Vagina (tissue), 2 donors: ENCODE measurements around the gene ERF. TPM values are rescaled to one million over a fixed set of nuclear protein-coding genes. Genes with fewer than 3 reads are reported as not detected.
A peak's percentile ranks its signal among the peaks of the same experiment; 100 is the strongest.
"Not testable (repeated sequence)": the region's sequence is repeated elsewhere in the genome, so short reads cannot be mapped to it uniquely, and the experiment has no call there.

Experiments used
- DNase-seq, 2 donors: peaks; one replicate each; pipeline ENCODE4 v3.0.0-alpha.2; 2017; ENCODE audit errors: extremely low spot score in 2 of 2
- H3K27ac ChIP-seq: fragments of 200-600 bp; sonication (generic); one replicate; pipeline ENCODE4 v1.5.1; 2019
- H3K27me3 ChIP-seq: fragments of 200-600 bp; sonication (generic); one replicate; pipeline ENCODE4 v1.5.1; 2019
- H3K36me3 ChIP-seq, 2 donors: fragments of 200-600 bp; sonication (generic); one replicate each; pipeline ENCODE4 v1.5.1; 2017 to 2019
- H3K4me1 ChIP-seq: fragments of 200-600 bp; sonication (generic); one replicate; pipeline ENCODE4 v1.5.1; 2019
- H3K4me3 ChIP-seq, 2 donors: fragments of 200-600 bp; sonication (generic); 1 replicate in 1 of 2; 2 replicates in 1 of 2; pipeline ENCODE4 v1.5.1; 2016 to 2019
- H3K9me3 ChIP-seq: fragments of 200-600 bp; sonication (generic); one replicate; pipeline ENCODE4 v1.5.1; 2019
- CTCF ChIP-seq, 3 experiments: fragments of 450-650 bp in 2 of 3; fragments of 200-600 bp in 1 of 3; sonication (generic) in 1 of 3; IDR thresholded peaks; one replicate each; pipeline ENCODE4 v1.5.1; 2017 to 2019; ENCODE audit warnings: antibody characterized with exemption in 3 of 3, mild to moderate bottlenecking in 2 of 3, moderate library complexity in 2 of 3
- POLR2A ChIP-seq, 2 donors: fragments of 450-650 bp; IDR thresholded peaks; one replicate each; pipeline ENCODE4 v1.6.1; 2017; ENCODE audit warnings: antibody characterized with exemption in 2 of 2, mild to moderate bottlenecking in 2 of 2, moderate library complexity in 2 of 2
- POLR2AphosphoS5 ChIP-seq, 2 donors: sonication (generic); formaldehyde crosslinking; IDR thresholded peaks; one replicate each; pipeline ENCODE4 v1.9.0; 2017; ENCODE audit warnings: antibody characterized with exemption in 2 of 2, mild to moderate bottlenecking in 2 of 2, low read depth in 1 of 2; ENCODE audit not compliant: insufficient read depth in 1 of 2
- intact Hi-C: fragments of 100-400 bp; cut with DNase I; formaldehyde crosslinking; loops from one replicate; pipeline ENCODE4 v1.15.1; 2023
- total RNA-seq: library from RNA; depleted of rRNA; stranded (reverse); fragments of >200 nt; gene quantifications from one replicate; pipeline ENCODE4 v1.2.3, GENCODE V29; 2016

Gene ERF
- total RNA-seq, 1 donor from 2014 or later = 44.7 TPM

- Histone ChIP-seq H3K4me1 (peaks cover 1% of the 10 kb centered on the region), H3K9me3 (no peaks in the 10 kb centered on the region), H3K4me3 (no peak overlapping the region), H3K27me3 (no peaks in the 10 kb centered on the region), H3K27ac (no peak overlapping the region), H3K36me3 (no peaks in the 10 kb centered on the region)
- intact Hi-C loops = no loop called here
- DNase-seq = no peak
- TF ChIP-seq CTCF (IDR thresholded peaks at IDR 0.05) (no peak), POLR2AphosphoS5 (IDR thresholded peaks at IDR 0.05; ENCODE audit: insufficient read depth in 1 of 2, low read depth in 1 of 2) (no peak), POLR2A (IDR thresholded peaks at IDR 0.05) (no peak)
Observed at GRCh38 chr19:42261763-42262162, 6.8 kb upstream of the ERF start.

GRCh38 chr19:42257842-42258241, 2.9 kb upstream of the ERF start:
- H3K36me3 ChIP-seq, H3K9me3 ChIP-seq, H3K4me3 ChIP-seq, DNase-seq, H3K27me3 ChIP-seq, intact Hi-C loops, H3K27ac ChIP-seq: not testable (repeated sequence)
- H3K4me1 ChIP-seq = peaks cover 22% of the 10 kb centered on the region

- intact Hi-C loops = loop anchor here (2.0 kb wide), 1 partner anchor 25 kb away; no protein-coding TSS in a partner anchor
- Histone ChIP-seq H3K36me3 (no peaks in the 10 kb centered on the region), H3K4me3 (peak overlapping the region; percentile 97), H3K27ac (peak overlapping the region; percentile 100), H3K9me3 (no peaks in the 10 kb centered on the region), H3K4me1 (peaks cover 39% of the 10 kb centered on the region), H3K27me3 (no peaks in the 10 kb centered on the region)
- DNase-seq = no peak
- peak in 1 of 2 donors; percentile 70 for TF ChIP-seq POLR2AphosphoS5 (IDR thresholded peaks at IDR 0.05; ENCODE audit: insufficient read depth in 1 of 2, low read depth in 1 of 2)
- no peak for TF ChIP-seq CTCF (IDR thresholded peaks at IDR 0.05)
- TF ChIP-seq POLR2A (IDR thresholded peaks at IDR 0.05) = no peak
Observed at GRCh38 chr19:42255766-42256745, 1.1 kb upstream of the ERF start.

- intact Hi-C loops = loop anchor here (2.0 kb wide), 1 partner anchor 27 kb away; no protein-coding TSS in a partner anchor
- H3K4me1 ChIP-seq = peaks cover 52% of the 10 kb centered on the region
Observed at GRCh38 chr19:42254089-42254849, 659 bp downstream of the ERF start.

More at GRCh38 chr19:42254089-42254849, 659 bp downstream of the ERF start:
- Histone ChIP-seq H3K27me3 (no peaks in the 10 kb centered on the region), H3K27ac (peak overlapping the region; percentile 100), H3K4me3 (peak overlapping the region; percentile 97), H3K36me3 (peaks cover 0 to 6% of the 10 kb centered on the region in 2 donors), H3K9me3 (no peaks in the 10 kb centered on the region)
- TF ChIP-seq CTCF (IDR thresholded peaks at IDR 0.05) (no peak), POLR2AphosphoS5 (IDR thresholded peaks at IDR 0.05; ENCODE audit: insufficient read depth in 1 of 2, low read depth in 1 of 2) (peak; percentile 67 to 76), POLR2A (IDR thresholded peaks at IDR 0.05) (no peak)
- no peak for DNase-seq
